Mesenteric fat pad (tissue), 1 donor: Measurements from ENCODE around the gene MIDN. TPM values are rescaled to one million over a fixed set of nuclear protein-coding genes. Genes with fewer than 3 reads are reported as not detected.

Experiments
- DNase-seq: peaks from one replicate; pipeline ENCODE4 v3.0.0-alpha.2; 2020; ENCODE audit warnings: low spot score
- total RNA-seq: library from RNA; stranded (reverse); fragmentation: NEBNext Ultra II Directional; extraction: Animal tissue kit (Norgen Biotek cat#: 25700); gene quantifications from one replicate; pipeline ENCODE4 v1.2.1, GENCODE V29; 2021
- donor health status: DM: yes; HTN: yes; CAD: no.

MIDN gene
- total RNA-seq, 1 donor from 2014 or later = 156 TPM

- DNase-seq = no peak
Measured at GRCh38 chr19:1278713-1279660, 30.6 kb downstream of the MIDN start.

GRCh38 chr19:1279782-1280341 is 31.5 kb downstream of the MIDN start:
- no peak for DNase-seq

- DNase-seq = no peak
Measured at GRCh38 chr19:1280636-1281568, 32.5 kb downstream of the MIDN start.

- no peak for DNase-seq
Measured at GRCh38 chr19:1281569-1282287, 33.3 kb downstream of the MIDN start.

- no peak for DNase-seq
Measured at GRCh38 chr19:1282588-1283206, 34.3 kb downstream of the MIDN start.

- no peak for DNase-seq
Measured at GRCh38 chr19:1283207-1283916, 35.0 kb downstream of the MIDN start.

- no peak for DNase-seq
Measured at GRCh38 chr19:1283917-1284292, 35.5 kb downstream of the MIDN start.

- DNase-seq = no peak
Measured at GRCh38 chr19:1284293-1284978, 36.1 kb downstream of the MIDN start.

- no peak for DNase-seq
Measured at GRCh38 chr19:1284979-1285736, 36.8 kb downstream of the MIDN start.

GRCh38 chr19:1285737-1286360 is 37.5 kb downstream of the MIDN start, which contains the start of gene EFNA2:
Gene EFNA2 (plus strand): TSS chr19:1285873. CDS start chr19:1286169, 296 bp downstream.
- no peak for DNase-seq

- no peak for DNase-seq
Measured at GRCh38 chr19:1286487-1287353, 38.3 kb downstream of the MIDN start.

- DNase-seq = no peak
Measured at GRCh38 chr19:1287354-1288225, 39.2 kb downstream of the MIDN start.

GRCh38 chr19:1288226-1288612 is 39.8 kb downstream of the MIDN start:
- no peak for DNase-seq

GRCh38 chr19:1288833-1289685 is 40.7 kb downstream of the MIDN start:
- DNase-seq = no peak

- DNase-seq = no peak
Measured at GRCh38 chr19:1289686-1290025, 41.3 kb downstream of the MIDN start.
